Caco-2 (cell line): ENCODE data around the gene FRY. TPM values are rescaled to one million over a fixed set of nuclear protein-coding genes. Genes with fewer than 3 reads are reported as not detected.
A peak's percentile ranks its signal among the peaks of the same experiment; 100 is the strongest.

ENCODE experiments used
- BruUV-seq: library from RNA; stranded (reverse); fragments of 400-500 nt; replicated peaks from 2 replicates; lab custom pipeline; 2021; lab: Mats Ljungman, UMichigan
- CTCF ChIA-PET: fragments of 300-600 bp; sonication (Branson Sonifier 250); formaldehyde crosslinking; loops from one replicate; lab custom pipeline; 2022; ENCODE audit warnings: antibody characterized with exemption; lab: Charles Lee
- POLR2A ChIA-PET: fragments of 300-600 bp; sonication (Branson Sonifier 250); formaldehyde crosslinking; loops from one replicate; lab custom pipeline; 2022; ENCODE audit warnings: antibody characterized with exemption; lab: Charles Lee
- DNase-seq, 2 experiments: peaks; one replicate each; pipeline versions ENCODE4 v3.0.0 to v3.0.0-alpha.2; 2020 to 2022
- H3K27me3 ChIP-seq: replicated peaks from 2 replicates; pipeline ENCODE4 v1.6.0; 2011; ENCODE audit warnings: low read length; ENCODE audit not compliant: control insufficient read depth, insufficient read depth
- H3K36me3 ChIP-seq: 2 replicates; pipeline ENCODE4 v1.5.1; 2011; ENCODE audit warnings: low read length; ENCODE audit not compliant: control insufficient read depth, insufficient read depth
- H3K4me1 ChIP-seq: fragments of 250-450 bp; sonication (Bioruptor Pico); 2 replicates; pipeline ENCODE4 v1.5.1; 2020; ENCODE audit warnings: mild to moderate bottlenecking
- H3K4me3 ChIP-seq: 2 replicates; pipeline ENCODE4 v1.5.1; 2011; ENCODE audit warnings: low read depth, mild to moderate bottlenecking, control low read depth, low read length
- H3K9me3 ChIP-seq: fragments of 250-450 bp; sonication (Bioruptor Pico); 2 replicates; pipeline ENCODE4 v1.5.1; 2020; ENCODE audit warnings: mild to moderate bottlenecking, moderate library complexity
- H3K27ac Mint-ChIP-seq: one replicate; pipeline ENCODE4 v1.8.0; 2022; ENCODE audit warnings: mixed read lengths; ENCODE audit not compliant: unreplicated experiment
- H3K27me3 Mint-ChIP-seq: one replicate; pipeline ENCODE4 v1.8.0; 2022; ENCODE audit warnings: mixed read lengths; ENCODE audit not compliant: insufficient read depth, unreplicated experiment
- H3K36me3 Mint-ChIP-seq: one replicate; pipeline ENCODE4 v1.8.0; 2022; ENCODE audit warnings: mild to moderate bottlenecking, mixed read lengths; ENCODE audit not compliant: insufficient read depth, unreplicated experiment
- H3K4me1 Mint-ChIP-seq: one replicate; pipeline ENCODE4 v1.8.0; 2022; ENCODE audit warnings: low read depth, mixed read lengths; ENCODE audit not compliant: unreplicated experiment
- H3K4me3 Mint-ChIP-seq: one replicate; pipeline ENCODE4 v1.8.0; 2022; ENCODE audit warnings: mild to moderate bottlenecking, moderate library complexity, mixed read lengths; ENCODE audit not compliant: unreplicated experiment
- H3K9me3 Mint-ChIP-seq: one replicate; pipeline ENCODE4 v1.8.0; 2022; ENCODE audit warnings: mixed read lengths; ENCODE audit not compliant: unreplicated experiment
- intact Hi-C: fragments of 100-400 bp; cut with micrococcal nuclease; formaldehyde crosslinking; loops from one replicate; pipeline ENCODE4 v1.10.0; 2022; ENCODE audit not compliant: unreplicated experiment
- total RNA-seq: library from RNA; stranded (reverse); gene quantifications from 2 replicates; pipeline ENCODE4 v1.2.3, GENCODE V29; 2022
- TF ChIP-seq, protein P1 (sequence below), 2 experiments: fragments of 200-600 bp in 1 of 2; IDR thresholded peaks; 1 replicate in 1 of 2; 2 replicates in 1 of 2; pipeline versions ENCODE4 v1.5.1 to v1.8.0; 2011 to 2022; ENCODE audit warnings: antibody characterized with exemption in 1 of 2, control low read depth in 1 of 2, inconsistent platforms in 1 of 2, low read depth in 1 of 2, low read length in 1 of 2, mild to moderate bottlenecking in 1 of 2, moderate library complexity in 1 of 2; ENCODE audit not compliant: insufficient read depth in 1 of 2, severe bottlenecking in 1 of 2, unreplicated experiment in 1 of 2

The FRY gene
- total RNA-seq, 1 experiment from 2014 or later = 118 TPM

DNA sequence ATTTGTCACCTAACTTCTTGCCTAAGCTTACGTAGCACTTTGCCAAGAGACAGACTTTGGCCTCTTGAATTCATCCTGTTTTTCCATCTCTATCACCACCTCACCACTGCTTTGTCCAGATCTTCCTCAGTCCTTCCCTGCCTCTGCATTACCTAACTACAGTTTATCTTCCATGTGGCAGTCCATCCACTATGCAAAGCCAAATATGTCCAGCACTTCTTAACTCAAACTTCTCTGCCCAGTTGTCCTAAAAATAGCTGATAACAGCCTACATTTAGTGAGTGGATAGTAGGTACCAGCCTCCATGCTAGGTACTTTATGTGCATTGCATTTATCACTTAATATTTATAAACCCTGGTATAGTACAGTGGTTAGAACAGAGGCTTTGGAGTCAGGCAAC, 172.2 kb downstream of the FRY start:
- BruUV-seq = no TSS peak
- H3K27me3 Mint-ChIP-seq = no peaks in the 10 kb centered on the region
- Histone ChIP-seq H3K4me1 (peaks cover 21% of the 10 kb centered on the region), H3K4me3 (no peak overlapping the region), H3K27me3 (no peaks in the 10 kb centered on the region), H3K36me3 (no peaks in the 10 kb centered on the region), H3K9me3 (no peaks in the 10 kb centered on the region)
- H3K4me3 Mint-ChIP-seq = no peak overlapping the region
- H3K4me1 Mint-ChIP-seq = peaks cover 34% of the 10 kb centered on the region
- no peaks in the 10 kb centered on the region for H3K9me3 Mint-ChIP-seq
- TF ChIP-seq, protein P1, sequence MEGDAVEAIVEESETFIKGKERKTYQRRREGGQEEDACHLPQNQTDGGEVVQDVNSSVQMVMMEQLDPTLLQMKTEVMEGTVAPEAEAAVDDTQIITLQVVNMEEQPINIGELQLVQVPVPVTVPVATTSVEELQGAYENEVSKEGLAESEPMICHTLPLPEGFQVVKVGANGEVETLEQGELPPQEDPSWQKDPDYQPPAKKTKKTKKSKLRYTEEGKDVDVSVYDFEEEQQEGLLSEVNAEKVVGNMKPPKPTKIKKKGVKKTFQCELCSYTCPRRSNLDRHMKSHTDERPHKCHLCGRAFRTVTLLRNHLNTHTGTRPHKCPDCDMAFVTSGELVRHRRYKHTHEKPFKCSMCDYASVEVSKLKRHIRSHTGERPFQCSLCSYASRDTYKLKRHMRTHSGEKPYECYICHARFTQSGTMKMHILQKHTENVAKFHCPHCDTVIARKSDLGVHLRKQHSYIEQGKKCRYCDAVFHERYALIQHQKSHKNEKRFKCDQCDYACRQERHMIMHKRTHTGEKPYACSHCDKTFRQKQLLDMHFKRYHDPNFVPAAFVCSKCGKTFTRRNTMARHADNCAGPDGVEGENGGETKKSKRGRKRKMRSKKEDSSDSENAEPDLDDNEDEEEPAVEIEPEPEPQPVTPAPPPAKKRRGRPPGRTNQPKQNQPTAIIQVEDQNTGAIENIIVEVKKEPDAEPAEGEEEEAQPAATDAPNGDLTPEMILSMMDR (IDR thresholded peaks at IDR 0.05; ENCODE audit: insufficient read depth in 1 of 2, low read depth in 1 of 2, low read length in 1 of 2, severe bottlenecking in 1 of 2, unreplicated experiment in 1 of 2) = no peak
- H3K27ac Mint-ChIP-seq = no peak overlapping the region
- ChIA-PET POLR2A (no interaction called here), CTCF (no interaction called here)
- no peak for DNase-seq
- intact Hi-C loops = no loop called here
- H3K36me3 Mint-ChIP-seq = peaks cover 5% of the 10 kb centered on the region

GRCh38 chr13:32205431-32206096, 174.0 kb downstream of the FRY start:
- peaks cover 38% of the 10 kb centered on the region for H3K4me1 ChIP-seq
- no peak overlapping the region for H3K4me3 ChIP-seq
- no peaks in the 10 kb centered on the region for H3K36me3 ChIP-seq
- no peaks in the 10 kb centered on the region for H3K9me3 Mint-ChIP-seq
- peaks cover 32% of the 10 kb centered on the region for H3K4me1 Mint-ChIP-seq
- H3K9me3 ChIP-seq = no peaks in the 10 kb centered on the region
- POLR2A ChIA-PET = no interaction called here
- H3K27me3 ChIP-seq = no peaks in the 10 kb centered on the region
- TF ChIP-seq, protein P1 (IDR thresholded peaks at IDR 0.05; ENCODE audit: insufficient read depth in 1 of 2, low read depth in 1 of 2, low read length in 1 of 2, severe bottlenecking in 1 of 2, unreplicated experiment in 1 of 2) = no peak
- peak overlapping the region; percentile 28 for H3K27ac Mint-ChIP-seq
- no peaks in the 10 kb centered on the region for H3K27me3 Mint-ChIP-seq
- BruUV-seq = no TSS peak
- CTCF ChIA-PET = interaction anchor here (0.6 to 1.2 kb wide), 3 partner anchors 12 to 49 kb away, joined by 3 to 5 read pairs (median 3); no protein-coding TSS in a partner anchor
- DNase-seq = no peak
- intact Hi-C loops = loop anchor here (5.0 kb wide), 1 partner anchor 38 kb away; no protein-coding TSS in a partner anchor
- peaks cover 5% of the 10 kb centered on the region for H3K36me3 Mint-ChIP-seq
- H3K4me3 Mint-ChIP-seq = no peak overlapping the region

DNA sequence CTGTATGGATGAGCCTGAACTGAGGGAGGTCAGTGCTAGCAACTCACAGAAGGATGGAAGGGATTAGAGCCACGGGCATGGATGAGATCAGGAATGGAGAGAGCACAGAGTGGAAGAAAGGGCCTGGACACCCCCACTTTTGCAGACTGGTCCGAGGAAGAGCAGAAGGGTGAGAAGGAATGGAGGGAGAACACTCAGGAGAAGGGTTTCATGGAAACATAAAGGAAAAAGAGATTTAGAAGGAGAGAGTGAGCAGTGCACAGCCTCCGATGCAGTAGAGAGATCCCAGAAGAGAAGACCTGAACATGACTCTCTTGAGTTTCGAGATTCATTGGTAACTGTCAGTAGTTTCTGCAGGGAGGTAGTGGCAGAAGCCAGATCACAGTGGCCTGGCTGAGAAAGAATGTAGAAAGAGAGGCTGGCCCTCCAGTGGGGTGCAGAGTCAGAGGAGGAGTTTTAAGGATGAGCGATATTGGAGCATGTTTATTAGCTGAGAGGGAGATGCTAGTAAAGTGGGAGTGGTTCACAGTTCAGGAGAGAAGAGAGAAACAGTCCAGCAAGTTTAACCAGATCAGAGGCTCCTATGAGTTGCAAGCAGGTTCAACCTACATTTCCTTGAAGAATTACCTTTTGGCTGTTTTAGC, 174.6 kb downstream of the FRY start:
- no peak for DNase-seq
- Mint-ChIP-seq H3K4me1 (peaks cover 25% of the 10 kb centered on the region), H3K27me3 (no peaks in the 10 kb centered on the region), H3K27ac (peak overlapping the region; percentile 28), H3K9me3 (no peaks in the 10 kb centered on the region), H3K36me3 (peaks cover 6% of the 10 kb centered on the region), H3K4me3 (no peak overlapping the region)
- Histone ChIP-seq H3K27me3 (no peaks in the 10 kb centered on the region), H3K9me3 (no peaks in the 10 kb centered on the region), H3K4me3 (no peak overlapping the region), H3K36me3 (no peaks in the 10 kb centered on the region), H3K4me1 (peaks cover 41% of the 10 kb centered on the region)
- no TSS peak for BruUV-seq
- intact Hi-C loops = loop anchor here (5.0 kb wide), 1 partner anchor 39 kb away; no protein-coding TSS in a partner anchor
- TF ChIP-seq, protein P1 (IDR thresholded peaks at IDR 0.05; ENCODE audit: insufficient read depth in 1 of 2, low read depth in 1 of 2, low read length in 1 of 2, severe bottlenecking in 1 of 2, unreplicated experiment in 1 of 2) = no peak
- CTCF ChIA-PET = no interaction called here
- POLR2A ChIA-PET = no interaction called here
